ENCODE data around the gene EIF5A. TPM values are rescaled to one million over a fixed set of nuclear protein-coding genes. Genes with fewer than 3 reads are reported as not detected.
"Not testable (repeated sequence)": the region's sequence is repeated elsewhere in the genome, so short reads cannot be mapped to it uniquely, and the experiment has no call there.

Gene EIF5A
- total RNA-seq, 4 donors from 2014 or later = 203 to 261 (median 221) TPM

GRCh38 chr17:7336240-7337175 lies 29.1 kb downstream of the EIF5A start, which contains the start of gene ACAP1:
TSS of gene ACAP1 (plus strand) at chr17:7336529. CDS start at chr17:7336735, 206 bp downstream.
- WGBS, 2 donors = 39 to 44% methylated on average over 16 to 17 of the region's 17 CpGs
- intact Hi-C loops (cut with DNase I; ENCODE audit: low total_unique reads) = no loop called here
- DNase-seq (ENCODE audit: low spot score in 2 of 2) = no peak
- H3K4me3 ChIP-seq (ENCODE audit: low read depth, poor library complexity, severe bottlenecking) = no peak within 1 kb of the TSS
- TF ChIP-seq CTCF (IDR thresholded peaks at IDR 0.05) (no peak), POLR2A (IDR thresholded peaks at IDR 0.05) (no peak)

GRCh38 chr17:7337600-7337999 lies 30.2 kb downstream of the EIF5A start:
- H3K4me3 ChIP-seq (ENCODE audit: low read depth, poor library complexity, severe bottlenecking); DNase-seq (ENCODE audit: low spot score in 2 of 2); intact Hi-C loops (cut with DNase I; ENCODE audit: low total_unique reads): not testable (repeated sequence)
- 71 to 76% methylated on average over 7 of the region's 7 CpGs for WGBS, 2 donors

- intact Hi-C loops (cut with DNase I; ENCODE audit: low total_unique reads) = no loop called here
- 72 to 73% methylated on average over 2 of the region's 2 CpGs for WGBS, 2 donors
- TF ChIP-seq CTCF (IDR thresholded peaks at IDR 0.05) = no peak
- no peak for TF ChIP-seq POLR2A (IDR thresholded peaks at IDR 0.05)
- H3K4me3 ChIP-seq (ENCODE audit: low read depth, poor library complexity, severe bottlenecking) = no peak overlapping the region
- no peak for DNase-seq (ENCODE audit: low spot score in 2 of 2)
Measured at GRCh38 chr17:7340179-7340578, 32.8 kb downstream of the EIF5A start.

GRCh38 chr17:7341842-7342241 lies 34.4 kb downstream of the EIF5A start:
- WGBS, 2 donors = 86 to 93% methylated on average over 9 to 13 of the region's 13 CpGs

GRCh38 chr17:7343250-7343649 lies 35.8 kb downstream of the EIF5A start:
- intact Hi-C loops (cut with DNase I; ENCODE audit: low total_unique reads) = loop anchor here (2.0 kb wide), 1 partner anchor 62 kb away; the partner anchor contains the start of gene SLC2A4
- no peak overlapping the region for H3K4me3 ChIP-seq (ENCODE audit: low read depth, poor library complexity, severe bottlenecking)
- 60 to 66% methylated on average over 9 to 14 of the region's 15 CpGs for WGBS, 2 donors
- TF ChIP-seq CTCF (IDR thresholded peaks at IDR 0.05) = no peak
- TF ChIP-seq POLR2A (IDR thresholded peaks at IDR 0.05) = no peak
- no peak for DNase-seq (ENCODE audit: low spot score in 2 of 2)

More at GRCh38 chr17:7341842-7342241, 34.4 kb downstream of the EIF5A start:
- DNase-seq (ENCODE audit: low spot score in 2 of 2) = no peak
- TF ChIP-seq CTCF (IDR thresholded peaks at IDR 0.05) = no peak
- TF ChIP-seq POLR2A (IDR thresholded peaks at IDR 0.05) = no peak
- intact Hi-C loops (cut with DNase I; ENCODE audit: low total_unique reads) = loop anchor here (2.0 kb wide), 1 partner anchor 61 kb away; the partner anchor contains the start of gene SLC2A4
- H3K4me3 ChIP-seq (ENCODE audit: low read depth, poor library complexity, severe bottlenecking) = no peak overlapping the region
